GM19193 (cell line): ENCODE results near the gene SLC2A13.

Experiments
- POLR2A ChIP-seq: IDR thresholded peaks from 4 replicates; pipeline ENCODE4 v1.6.1; 2011; ENCODE audit not compliant: insufficient read depth, insufficient read length; ENCODE audit errors: extremely low read depth

The SLC2A13 gene

GRCh38 chr12:39937119-39937518, 168.8 kb downstream of the SLC2A13 start:
- TF ChIP-seq POLR2A, result no peak

GRCh38 chr12:39935839-39936238, 170.0 kb downstream of the SLC2A13 start:
- no peak for TF ChIP-seq POLR2A

GRCh38 chr12:39935275-39935674, 170.6 kb downstream of the SLC2A13 start:
- TF ChIP-seq POLR2A, result no peak

GRCh38 chr12:39931857-39932256, 174.0 kb downstream of the SLC2A13 start:
- no peak for TF ChIP-seq POLR2A

GRCh38 chr12:39931231-39931630, 174.7 kb downstream of the SLC2A13 start:
- TF ChIP-seq POLR2A, result no peak

GRCh38 chr12:39930101-39930500, 175.8 kb downstream of the SLC2A13 start:
- no peak for TF ChIP-seq POLR2A

- no peak for TF ChIP-seq POLR2A
Measured at GRCh38 chr12:39928181-39928899, 177.5 kb downstream of the SLC2A13 start.

GRCh38 chr12:39923364-39923763, 182.5 kb downstream of the SLC2A13 start:
- no peak for TF ChIP-seq POLR2A

- no peak for TF ChIP-seq POLR2A
Measured at GRCh38 chr12:39920647-39921046, 185.2 kb downstream of the SLC2A13 start.

GRCh38 chr12:39920222-39920621, 185.7 kb downstream of the SLC2A13 start:
- TF ChIP-seq POLR2A, result no peak

GRCh38 chr12:39919790-39920189, 186.1 kb downstream of the SLC2A13 start:
- TF ChIP-seq POLR2A, result no peak

- TF ChIP-seq POLR2A, result no peak
Measured at GRCh38 chr12:39915249-39915648, 190.6 kb downstream of the SLC2A13 start.

- TF ChIP-seq POLR2A, result no peak
Measured at GRCh38 chr12:39912211-39912980, 193.5 kb downstream of the SLC2A13 start.

- no peak for TF ChIP-seq POLR2A
Measured at GRCh38 chr12:39906237-39906636, 199.6 kb downstream of the SLC2A13 start.

GRCh38 chr12:39905152-39905551, 200.7 kb downstream of the SLC2A13 start:
- no peak for TF ChIP-seq POLR2A

GRCh38 chr12:39902821-39903220, 203.1 kb downstream of the SLC2A13 start:
- no peak for TF ChIP-seq POLR2A

GRCh38 chr12:39897315-39897714, 208.6 kb downstream of the SLC2A13 start:
- TF ChIP-seq POLR2A, result no peak

- no peak for TF ChIP-seq POLR2A
Measured at GRCh38 chr12:39892146-39892545, 213.7 kb downstream of the SLC2A13 start.
